ENCODE measurements around the gene UBE3A.

UBE3A gene

GRCh38 chr15:25406846-25407245 is 32.0 kb downstream of the UBE3A start:
- FAIRE-seq = no peak
- no peak for DNase-seq (ENCODE audit: insufficient read length, low spot score)

GRCh38 chr15:25406261-25406660 is 32.6 kb downstream of the UBE3A start:
- DNase-seq (ENCODE audit: insufficient read length, low spot score) = no peak
- no peak for FAIRE-seq

- FAIRE-seq = no peak
- DNase-seq (ENCODE audit: insufficient read length, low spot score) = no peak
Observed at GRCh38 chr15:25403771-25404170, 35.1 kb downstream of the UBE3A start.

GRCh38 chr15:25402342-25402741 is 36.5 kb downstream of the UBE3A start:
- FAIRE-seq = no peak
- no peak for DNase-seq (ENCODE audit: insufficient read length, low spot score)

GRCh38 chr15:25401501-25401900 is 37.3 kb downstream of the UBE3A start:
- FAIRE-seq (no peak), DNase-seq (ENCODE audit: insufficient read length, low spot score) (no peak)

GRCh38 chr15:25397100-25397499 is 41.7 kb downstream of the UBE3A start:
- DNase-seq (ENCODE audit: insufficient read length, low spot score) (no peak), FAIRE-seq (no peak)

GRCh38 chr15:25394898-25395297 is 43.9 kb downstream of the UBE3A start:
- FAIRE-seq (no peak), DNase-seq (ENCODE audit: insufficient read length, low spot score) (no peak)

- no peak for DNase-seq (ENCODE audit: insufficient read length, low spot score)
- no peak for FAIRE-seq
Observed at GRCh38 chr15:25392806-25393205, 46.0 kb downstream of the UBE3A start.

- FAIRE-seq = no peak
- peak; percentile 15 for DNase-seq (ENCODE audit: insufficient read length, low spot score)
Observed at GRCh38 chr15:25391971-25392721, 46.7 kb downstream of the UBE3A start.

GRCh38 chr15:25385986-25386385 is 52.8 kb downstream of the UBE3A start:
- DNase-seq (ENCODE audit: insufficient read length, low spot score) (no peak), FAIRE-seq (no peak)

- DNase-seq (ENCODE audit: insufficient read length, low spot score) (no peak), FAIRE-seq (no peak)
Observed at GRCh38 chr15:25381579-25381978, 57.2 kb downstream of the UBE3A start.

GRCh38 chr15:25378501-25378901 is 60.3 kb downstream of the UBE3A start:
- no peak for FAIRE-seq
- no peak for DNase-seq (ENCODE audit: insufficient read length, low spot score)

- DNase-seq (ENCODE audit: insufficient read length, low spot score) = no peak
- no peak for FAIRE-seq
Observed at GRCh38 chr15:25375557-25375956, 63.3 kb downstream of the UBE3A start.

GRCh38 chr15:25374143-25374542 is 64.7 kb downstream of the UBE3A start:
- DNase-seq (ENCODE audit: insufficient read length, low spot score) = no peak
- no peak for FAIRE-seq

GRCh38 chr15:25372298-25372697 is 66.5 kb downstream of the UBE3A start:
- no peak for FAIRE-seq
- DNase-seq (ENCODE audit: insufficient read length, low spot score) = no peak

GRCh38 chr15:25368850-25369249 is 70.0 kb downstream of the UBE3A start:
- no peak for DNase-seq (ENCODE audit: insufficient read length, low spot score)
- FAIRE-seq = no peak

GRCh38 chr15:25366058-25366457 is 72.8 kb downstream of the UBE3A start:
- FAIRE-seq (no peak), DNase-seq (ENCODE audit: insufficient read length, low spot score) (no peak)

- no peak for DNase-seq (ENCODE audit: insufficient read length, low spot score)
- no peak for FAIRE-seq
Observed at GRCh38 chr15:25362545-25362944, 76.3 kb downstream of the UBE3A start.

- no peak for FAIRE-seq
Observed at GRCh38 chr15:25347707-25348106, 91.1 kb downstream of the UBE3A start.

GRCh38 chr15:25346371-25346770 is 92.5 kb downstream of the UBE3A start:
- FAIRE-seq = no peak
- no peak for DNase-seq (ENCODE audit: insufficient read length, low spot score)

More at GRCh38 chr15:25347707-25348106, 91.1 kb downstream of the UBE3A start:
- no peak for DNase-seq (ENCODE audit: insufficient read length, low spot score)

GRCh38 chr15:25345943-25346342 is 92.9 kb downstream of the UBE3A start:
- FAIRE-seq (no peak), DNase-seq (ENCODE audit: insufficient read length, low spot score) (no peak)

GRCh38 chr15:25342629-25343028 is 96.2 kb downstream of the UBE3A start:
- FAIRE-seq (no peak), DNase-seq (ENCODE audit: insufficient read length, low spot score) (no peak)

- no peak for DNase-seq (ENCODE audit: insufficient read length, low spot score)
Observed at GRCh38 chr15:25339431-25339830, 99.4 kb downstream of the UBE3A start.

More at GRCh38 chr15:25339431-25339830, 99.4 kb downstream of the UBE3A start:
- no peak for FAIRE-seq
